HTR-8/SVneo (cell line): Measurements from ENCODE around the gene CLDN22.

ENCODE experiments used
- DNase-seq: peaks from one replicate; pipeline ENCODE4 v3.0.0; 2011; ENCODE audit warnings: low spot score, mixed read lengths; ENCODE audit not compliant: insufficient read length
- FAIRE-seq: peaks from 2 replicates; lab custom pipeline; 2011; peaks lifted over from hg19 to GRCh38; lab: Jason Lieb, UNC

CLDN22 gene

DNA sequence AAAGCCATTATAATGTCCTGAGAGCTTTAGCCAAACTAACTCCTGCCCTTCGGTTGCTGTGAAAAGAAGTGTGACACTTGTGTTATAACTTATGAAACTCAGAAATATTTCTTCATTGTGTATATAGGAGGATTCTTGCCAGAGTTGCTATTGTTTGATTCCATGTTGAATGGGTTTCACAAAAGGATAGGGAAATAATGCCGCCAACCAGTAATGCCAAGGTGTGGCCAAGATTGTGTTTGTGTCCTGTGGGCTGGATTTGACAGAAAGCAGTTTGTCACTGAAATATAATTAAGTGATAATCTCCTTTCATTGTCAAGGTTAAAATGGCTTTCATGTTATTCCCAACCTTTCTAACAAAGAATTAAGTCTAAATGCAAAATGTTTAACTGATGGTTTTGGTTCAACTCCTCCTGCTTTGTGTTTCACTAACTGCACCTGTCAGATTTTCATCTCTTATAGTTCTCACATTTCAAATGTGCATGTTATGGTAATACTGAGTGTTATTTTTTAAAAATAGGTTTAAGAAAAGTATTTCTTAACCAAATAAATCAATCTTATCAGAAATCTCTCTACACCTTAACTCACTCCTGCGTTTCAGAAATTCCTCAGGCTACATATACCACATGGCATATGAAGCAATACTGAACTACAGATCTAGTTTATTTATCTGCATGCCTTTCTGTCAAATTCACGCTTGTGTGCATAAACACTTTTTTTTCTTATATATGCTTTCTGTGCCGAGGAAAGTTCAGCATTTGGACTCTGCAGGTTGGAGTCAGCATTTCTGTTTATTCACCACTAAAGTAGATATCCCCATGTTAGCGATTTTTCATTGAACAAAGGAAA, at the start of gene CLDN22:
CLDN22 (minus strand) TSS at position 66 of the 849 bp plus-strand sequence; CDS start at position 8, 58 bp downstream.
- FAIRE-seq (no peak), DNase-seq (no peak)

GRCh38 chr4:183369073-183369472, 49.0 kb upstream of the CLDN22 start:
- no peak for DNase-seq
- no peak for FAIRE-seq

DNA sequence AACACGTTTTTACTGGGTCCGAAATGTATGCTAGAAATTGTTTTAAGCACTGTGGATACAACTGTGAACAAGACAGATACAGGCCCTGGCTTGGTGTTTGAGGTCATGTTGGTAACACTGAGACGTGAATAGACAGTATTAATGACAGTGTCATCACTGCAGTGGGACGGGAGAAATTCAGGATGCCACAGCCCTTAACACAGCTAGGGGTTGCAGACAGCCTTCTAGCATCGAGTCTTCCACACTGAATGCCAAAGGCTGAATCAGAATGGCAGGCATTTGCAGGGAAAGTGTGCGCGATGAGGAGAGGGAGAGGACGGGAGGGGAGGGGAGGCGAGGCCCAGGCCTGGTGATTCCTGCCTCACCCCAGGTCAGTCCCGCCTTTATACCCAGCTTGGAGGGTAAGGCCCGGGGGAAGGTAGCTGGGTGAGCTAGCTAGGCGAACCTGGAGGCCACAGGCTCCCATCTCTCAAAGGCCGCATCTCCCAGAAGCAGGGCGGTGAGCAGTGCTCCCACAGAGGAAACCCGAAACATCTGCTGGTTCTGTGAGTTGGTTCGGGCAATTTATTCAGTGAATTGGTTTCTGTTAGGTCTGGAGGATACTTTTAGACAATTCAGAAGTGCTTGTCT, 46.2 kb upstream of the CLDN22 start:
- DNase-seq (no peak), FAIRE-seq (no peak)

GRCh38 chr4:183364025-183364424, 43.9 kb upstream of the CLDN22 start:
- DNase-seq (no peak), FAIRE-seq (no peak)

- FAIRE-seq (peak; percentile 86), DNase-seq (peak; percentile 43)
Measured at GRCh38 chr4:183362916-183363542, 43.0 kb upstream of the CLDN22 start.

DNA sequence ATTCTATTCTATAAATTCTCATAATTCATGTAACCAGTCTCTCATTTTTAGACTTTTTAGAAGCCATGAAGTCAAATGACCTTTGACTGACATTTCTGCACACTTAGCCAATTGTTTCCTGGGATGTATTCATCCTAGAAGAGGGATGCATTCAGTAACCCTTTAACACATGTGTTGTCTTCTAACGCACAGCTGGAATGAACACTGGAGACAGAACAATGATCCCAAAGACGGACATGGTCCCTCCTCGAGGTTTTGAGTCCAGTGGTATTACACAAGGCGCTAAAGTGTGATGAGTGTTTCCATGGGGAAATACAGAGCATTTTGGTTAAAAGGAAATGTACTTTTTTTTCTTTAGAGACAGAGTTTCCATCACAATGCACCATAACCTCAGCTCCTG, 42.0 kb upstream of the CLDN22 start:
- FAIRE-seq (peak; percentile 4), DNase-seq (no peak)

- FAIRE-seq (peak; percentile 67), DNase-seq (no peak)
Measured at GRCh38 chr4:183360161-183360919, 40.3 kb upstream of the CLDN22 start.

DNA sequence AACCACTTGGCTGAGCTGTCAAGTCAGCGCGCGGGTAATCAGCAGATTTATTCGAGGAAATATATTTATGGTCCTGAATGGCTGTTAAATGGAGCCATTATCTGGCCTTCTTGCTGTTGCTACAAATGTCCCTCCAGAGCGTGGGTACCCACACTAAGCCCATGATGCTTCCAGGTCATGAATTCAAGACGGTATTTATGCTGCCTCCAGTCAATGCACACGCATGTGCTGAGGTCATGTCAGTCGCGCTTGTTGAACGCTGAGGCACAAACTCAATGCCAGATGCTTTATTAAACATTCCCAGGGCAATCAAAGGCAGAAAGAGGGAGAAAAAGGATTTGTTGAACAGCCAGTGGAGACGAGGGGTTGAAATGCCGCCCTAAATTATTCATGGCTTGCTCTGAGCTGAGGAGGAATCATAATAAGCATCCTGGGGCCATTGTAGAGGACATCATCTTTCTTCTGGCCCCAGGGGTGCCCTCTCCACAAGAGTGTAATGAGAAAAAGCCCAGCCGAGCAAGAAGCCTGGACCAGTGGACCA, 38.2 kb upstream of the CLDN22 start:
- no peak for DNase-seq
- no peak for FAIRE-seq

- FAIRE-seq (no peak), DNase-seq (no peak)
Measured at GRCh38 chr4:183356931-183357675, 37.0 kb upstream of the CLDN22 start.

DNA sequence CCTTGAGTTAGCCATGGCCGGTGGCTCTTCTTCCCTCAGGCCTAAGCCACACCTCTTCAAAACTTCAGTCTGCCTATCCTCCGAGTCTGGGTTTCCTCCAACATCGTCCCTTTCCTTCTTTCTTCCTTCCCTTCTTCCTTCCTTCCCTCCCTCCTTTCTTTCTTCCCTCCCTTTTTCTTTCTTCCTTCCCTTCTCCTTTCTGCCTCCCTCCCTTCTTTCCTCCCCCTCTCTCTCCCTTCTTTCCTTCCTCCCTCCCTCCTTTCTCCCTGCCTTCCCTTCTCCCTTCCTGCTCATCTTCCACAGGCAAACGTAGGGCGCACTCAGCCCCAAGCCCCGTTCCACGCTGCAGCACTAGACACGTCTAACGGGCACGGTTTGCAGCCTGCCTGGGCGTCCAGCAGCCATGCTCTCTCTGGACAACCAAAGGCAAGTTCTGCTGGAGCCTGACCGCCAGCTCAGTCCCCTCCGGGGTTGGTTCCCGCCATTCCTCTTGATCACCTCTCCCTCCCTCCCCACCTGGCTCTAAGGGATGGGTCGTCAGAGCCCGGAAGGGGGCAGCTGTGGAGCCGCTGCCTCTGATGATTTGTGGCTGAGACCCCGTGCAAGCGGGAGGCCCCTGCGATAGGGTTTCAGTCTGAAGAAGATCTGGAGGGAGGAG, 36.2 kb upstream of the CLDN22 start:
- FAIRE-seq, result peak; percentile 54
- no peak for DNase-seq

DNA sequence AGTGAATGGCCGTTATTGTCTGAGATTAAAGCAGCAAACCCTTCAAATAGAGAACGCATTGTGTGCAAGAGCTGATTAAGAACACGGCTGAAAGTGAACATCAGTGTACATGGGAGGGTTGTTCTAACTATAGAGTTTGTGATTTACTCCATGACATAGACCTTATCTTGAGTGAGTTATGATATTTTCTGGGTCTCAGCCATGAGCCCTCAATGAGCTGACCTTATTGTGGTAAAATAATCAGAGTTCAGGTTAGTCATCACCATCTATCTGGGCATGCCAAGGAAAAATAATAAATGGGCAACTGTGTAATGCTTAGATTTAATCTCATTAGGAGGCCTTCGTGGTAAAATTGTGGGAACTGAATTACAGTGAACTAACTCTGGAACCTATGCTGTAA, 35.3 kb upstream of the CLDN22 start:
- DNase-seq (peak; percentile 71), FAIRE-seq (peak; percentile 76)

GRCh38 chr4:183354219-183354618, 34.1 kb upstream of the CLDN22 start:
- no peak for FAIRE-seq
- no peak for DNase-seq

- FAIRE-seq (peak; percentile 54), DNase-seq (no peak)
Measured at GRCh38 chr4:183353557-183353956, 33.5 kb upstream of the CLDN22 start.

DNA sequence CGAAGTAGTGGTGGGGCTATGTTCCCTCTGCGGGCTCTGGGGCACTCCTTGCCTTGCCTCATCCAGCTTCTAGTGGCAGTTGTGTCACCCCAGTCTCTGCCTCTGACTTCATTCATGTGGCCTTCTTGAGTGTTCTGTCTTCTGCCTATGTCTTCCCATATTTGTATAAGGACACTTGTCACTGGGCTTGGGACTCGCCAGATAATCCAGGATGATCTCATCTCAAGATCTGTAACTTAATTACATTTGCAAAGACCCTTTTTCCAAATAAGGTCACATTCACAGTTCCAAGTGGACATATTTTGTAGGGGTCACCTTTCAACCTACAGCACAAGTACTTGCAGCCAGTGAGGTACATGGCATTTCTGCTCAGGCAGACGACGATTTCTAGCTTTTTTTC, 32.5 kb upstream of the CLDN22 start:
- no peak for FAIRE-seq
- no peak for DNase-seq

- no peak for DNase-seq
- no peak for FAIRE-seq
Measured at GRCh38 chr4:183350317-183351071, 30.4 kb upstream of the CLDN22 start.

- peak; percentile 62 for FAIRE-seq
- no peak for DNase-seq
Measured at GRCh38 chr4:183349673-183350072, 29.6 kb upstream of the CLDN22 start.

GRCh38 chr4:183348706-183349659, 28.9 kb upstream of the CLDN22 start:
- DNase-seq, result peak; percentile 89
- peak; percentile 98 for FAIRE-seq
